GM12878 (cell line): ENCODE results near the gene NIPAL4.

Experiments used
- BMI1 ChIP-seq: fragments of 450-650 bp; IDR thresholded peaks from 2 replicates; pipeline ENCODE4 v1.6.1; 2016; ENCODE audit warnings: mild to moderate bottlenecking, moderate library complexity, borderline replicate concordance
- RBBP5 ChIP-seq: fragments of 200-600 bp; sonication (generic); conservative IDR thresholded peaks from 2 replicates; pipeline ENCODE4 v1.6.1; 2016
- USF2 ChIP-seq: IDR thresholded peaks from 2 replicates; pipeline ENCODE4 v1.6.1; 2011; ENCODE audit warnings: low read depth, low read length, improper control_type of control experiment, borderline replicate concordance
- ZNF217 ChIP-seq: fragments of 450-650 bp; IDR thresholded peaks from 2 replicates; pipeline ENCODE4 v1.6.1; 2017; ENCODE audit warnings: antibody characterized with exemption, mild to moderate bottlenecking
- TF ChIP-seq, protein P1 (sequence below), 3 experiments: IDR thresholded peaks in 2 of 3; conservative IDR thresholded peaks in 1 of 3; 2 replicates each; pipeline ENCODE4 v1.5.1; 2011; ENCODE audit warnings: low read depth in 3 of 3, low read length in 3 of 3, mild to moderate bottlenecking in 3 of 3, control low read depth in 2 of 3, moderate library complexity in 2 of 3, inconsistent platforms in 1 of 3, mixed read lengths in 1 of 3; ENCODE audit not compliant: control insufficient read depth in 2 of 3, insufficient read depth in 1 of 3; ENCODE audit errors: extremely low read depth in 1 of 3
- TF ChIP-seq, protein P2 (sequence below): IDR thresholded peaks from 2 replicates; pipeline ENCODE4 v1.6.1; 2012; ENCODE audit warnings: low read depth, low read length, improper control_type of control experiment
- TF ChIP-seq, protein P3 (sequence below): fragments of 450-650 bp; IDR thresholded peaks from 2 replicates; pipeline ENCODE4 v1.6.1; 2017; ENCODE audit warnings: antibody characterized with exemption, mild to moderate bottlenecking, moderate library complexity
- TF ChIP-seq, protein P4 (sequence below): IDR thresholded peaks from 2 replicates; pipeline ENCODE4 v1.6.1; 2012; ENCODE audit warnings: low read depth, low read length, improper control_type of control experiment

GRCh38 chr5:157506981-157507780 is 47.2 kb downstream of the NIPAL4 start:
- TF ChIP-seq ZNF217 (no peak), USF2 (no peak), RBBP5 (no peak), BMI1 (no peak)
- TF ChIP-seq, protein P1, sequence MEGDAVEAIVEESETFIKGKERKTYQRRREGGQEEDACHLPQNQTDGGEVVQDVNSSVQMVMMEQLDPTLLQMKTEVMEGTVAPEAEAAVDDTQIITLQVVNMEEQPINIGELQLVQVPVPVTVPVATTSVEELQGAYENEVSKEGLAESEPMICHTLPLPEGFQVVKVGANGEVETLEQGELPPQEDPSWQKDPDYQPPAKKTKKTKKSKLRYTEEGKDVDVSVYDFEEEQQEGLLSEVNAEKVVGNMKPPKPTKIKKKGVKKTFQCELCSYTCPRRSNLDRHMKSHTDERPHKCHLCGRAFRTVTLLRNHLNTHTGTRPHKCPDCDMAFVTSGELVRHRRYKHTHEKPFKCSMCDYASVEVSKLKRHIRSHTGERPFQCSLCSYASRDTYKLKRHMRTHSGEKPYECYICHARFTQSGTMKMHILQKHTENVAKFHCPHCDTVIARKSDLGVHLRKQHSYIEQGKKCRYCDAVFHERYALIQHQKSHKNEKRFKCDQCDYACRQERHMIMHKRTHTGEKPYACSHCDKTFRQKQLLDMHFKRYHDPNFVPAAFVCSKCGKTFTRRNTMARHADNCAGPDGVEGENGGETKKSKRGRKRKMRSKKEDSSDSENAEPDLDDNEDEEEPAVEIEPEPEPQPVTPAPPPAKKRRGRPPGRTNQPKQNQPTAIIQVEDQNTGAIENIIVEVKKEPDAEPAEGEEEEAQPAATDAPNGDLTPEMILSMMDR (IDR thresholded peaks at IDR 0.05 in 2 of 3, conservative IDR thresholded peaks at IDR 0.05 in 1 of 3; ENCODE audit: control insufficient read depth in 2 of 3, extremely low read depth in 1 of 3, insufficient read depth in 1 of 3, low read depth in 3 of 3, low read length in 3 of 3), result no peak
- TF ChIP-seq, protein P2, sequence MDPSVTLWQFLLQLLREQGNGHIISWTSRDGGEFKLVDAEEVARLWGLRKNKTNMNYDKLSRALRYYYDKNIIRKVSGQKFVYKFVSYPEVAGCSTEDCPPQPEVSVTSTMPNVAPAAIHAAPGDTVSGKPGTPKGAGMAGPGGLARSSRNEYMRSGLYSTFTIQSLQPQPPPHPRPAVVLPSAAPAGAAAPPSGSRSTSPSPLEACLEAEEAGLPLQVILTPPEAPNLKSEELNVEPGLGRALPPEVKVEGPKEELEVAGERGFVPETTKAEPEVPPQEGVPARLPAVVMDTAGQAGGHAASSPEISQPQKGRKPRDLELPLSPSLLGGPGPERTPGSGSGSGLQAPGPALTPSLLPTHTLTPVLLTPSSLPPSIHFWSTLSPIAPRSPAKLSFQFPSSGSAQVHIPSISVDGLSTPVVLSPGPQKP, result no peak
- TF ChIP-seq, protein P3, sequence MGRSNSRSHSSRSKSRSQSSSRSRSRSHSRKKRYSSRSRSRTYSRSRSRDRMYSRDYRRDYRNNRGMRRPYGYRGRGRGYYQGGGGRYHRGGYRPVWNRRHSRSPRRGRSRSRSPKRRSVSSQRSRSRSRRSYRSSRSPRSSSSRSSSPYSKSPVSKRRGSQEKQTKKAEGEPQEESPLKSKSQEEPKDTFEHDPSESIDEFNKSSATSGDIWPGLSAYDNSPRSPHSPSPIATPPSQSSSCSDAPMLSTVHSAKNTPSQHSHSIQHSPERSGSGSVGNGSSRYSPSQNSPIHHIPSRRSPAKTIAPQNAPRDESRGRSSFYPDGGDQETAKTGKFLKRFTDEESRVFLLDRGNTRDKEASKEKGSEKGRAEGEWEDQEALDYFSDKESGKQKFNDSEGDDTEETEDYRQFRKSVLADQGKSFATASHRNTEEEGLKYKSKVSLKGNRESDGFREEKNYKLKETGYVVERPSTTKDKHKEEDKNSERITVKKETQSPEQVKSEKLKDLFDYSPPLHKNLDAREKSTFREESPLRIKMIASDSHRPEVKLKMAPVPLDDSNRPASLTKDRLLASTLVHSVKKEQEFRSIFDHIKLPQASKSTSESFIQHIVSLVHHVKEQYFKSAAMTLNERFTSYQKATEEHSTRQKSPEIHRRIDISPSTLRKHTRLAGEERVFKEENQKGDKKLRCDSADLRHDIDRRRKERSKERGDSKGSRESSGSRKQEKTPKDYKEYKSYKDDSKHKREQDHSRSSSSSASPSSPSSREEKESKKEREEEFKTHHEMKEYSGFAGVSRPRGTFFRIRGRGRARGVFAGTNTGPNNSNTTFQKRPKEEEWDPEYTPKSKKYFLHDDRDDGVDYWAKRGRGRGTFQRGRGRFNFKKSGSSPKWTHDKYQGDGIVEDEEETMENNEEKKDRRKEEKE, result no peak
- TF ChIP-seq, protein P4, sequence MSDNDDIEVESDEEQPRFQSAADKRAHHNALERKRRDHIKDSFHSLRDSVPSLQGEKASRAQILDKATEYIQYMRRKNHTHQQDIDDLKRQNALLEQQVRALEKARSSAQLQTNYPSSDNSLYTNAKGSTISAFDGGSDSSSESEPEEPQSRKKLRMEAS, result no peak
